KOPT-K1 (cell line): ENCODE data around the gene HOXB3.

Experiments used
- H3K27ac ChIP-seq: fragments of 200-600 bp; sonication (generic); 2 replicates; pipeline ENCODE4 v1.5.1; 2016; ENCODE audit warnings: antibody characterized with exemption, mild to moderate bottlenecking, low read depth, low read length; ENCODE audit not compliant: poor library complexity, severe bottlenecking
- H3K36me3 ChIP-seq: fragments of 200-600 bp; sonication (generic); 2 replicates; pipeline ENCODE4 v1.5.1; 2017; ENCODE audit warnings: antibody characterized with exemption, mild to moderate bottlenecking, low read length, moderate library complexity; ENCODE audit not compliant: insufficient read depth
- H3K9me3 ChIP-seq: fragments of 200-600 bp; sonication (generic); 2 replicates; pipeline ENCODE4 v1.5.1; 2017; ENCODE audit warnings: antibody characterized with exemption, low read length, mild to moderate bottlenecking; ENCODE audit not compliant: insufficient read depth, poor library complexity, severe bottlenecking

Gene HOXB3

DNA sequence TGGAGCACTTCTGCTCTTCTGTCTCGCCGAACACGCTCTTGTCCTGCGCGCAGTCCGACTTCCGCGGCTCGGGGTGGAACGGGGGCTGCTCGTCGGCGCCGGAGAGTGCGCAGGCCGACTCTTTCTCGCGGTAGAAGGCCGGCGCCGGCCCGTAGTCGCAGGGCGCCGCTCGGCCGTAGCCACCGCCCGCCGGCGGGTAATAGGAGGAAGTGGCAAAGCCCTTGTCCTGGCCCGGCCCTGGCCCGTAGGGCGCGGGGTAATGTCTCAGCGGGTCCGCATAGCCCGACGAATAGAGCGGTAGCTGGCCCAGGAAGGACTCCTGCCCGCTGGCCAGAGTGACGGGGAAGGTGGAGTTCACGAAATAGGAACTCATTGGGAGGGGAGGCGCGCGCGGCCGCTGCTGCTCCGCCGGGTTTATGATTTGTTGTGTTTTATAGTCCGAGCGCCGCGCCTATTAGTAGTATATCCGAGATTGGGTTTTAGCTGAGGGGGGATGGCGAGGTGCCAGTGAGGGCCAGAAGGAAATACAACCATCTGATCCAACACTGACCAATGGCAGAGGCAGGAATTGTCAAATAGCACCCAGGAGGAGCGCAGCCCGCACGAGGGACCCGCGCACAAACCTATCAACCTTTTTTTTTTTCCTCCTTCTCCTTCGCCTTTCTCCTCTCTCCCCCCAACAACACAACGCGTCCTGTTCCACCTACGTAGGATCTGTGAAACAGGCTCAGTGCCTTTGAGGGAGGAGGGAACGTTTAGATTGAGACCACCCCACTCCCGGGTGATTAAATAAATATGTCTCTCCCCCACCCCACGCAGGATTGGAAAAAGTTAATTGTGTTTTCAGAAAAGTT is 8.0 kb upstream of the HOXB3 start:
- no peaks in the 10 kb centered on the region for H3K9me3 ChIP-seq
- H3K27ac ChIP-seq: no peak overlapping the region
- H3K36me3 ChIP-seq: no peaks in the 10 kb centered on the region

GRCh38 chr17:48597528-48597777 is 7.4 kb upstream of the HOXB3 start:
- no peak overlapping the region for H3K27ac ChIP-seq
- H3K36me3 ChIP-seq: no peaks in the 10 kb centered on the region
- no peaks in the 10 kb centered on the region for H3K9me3 ChIP-seq

DNA sequence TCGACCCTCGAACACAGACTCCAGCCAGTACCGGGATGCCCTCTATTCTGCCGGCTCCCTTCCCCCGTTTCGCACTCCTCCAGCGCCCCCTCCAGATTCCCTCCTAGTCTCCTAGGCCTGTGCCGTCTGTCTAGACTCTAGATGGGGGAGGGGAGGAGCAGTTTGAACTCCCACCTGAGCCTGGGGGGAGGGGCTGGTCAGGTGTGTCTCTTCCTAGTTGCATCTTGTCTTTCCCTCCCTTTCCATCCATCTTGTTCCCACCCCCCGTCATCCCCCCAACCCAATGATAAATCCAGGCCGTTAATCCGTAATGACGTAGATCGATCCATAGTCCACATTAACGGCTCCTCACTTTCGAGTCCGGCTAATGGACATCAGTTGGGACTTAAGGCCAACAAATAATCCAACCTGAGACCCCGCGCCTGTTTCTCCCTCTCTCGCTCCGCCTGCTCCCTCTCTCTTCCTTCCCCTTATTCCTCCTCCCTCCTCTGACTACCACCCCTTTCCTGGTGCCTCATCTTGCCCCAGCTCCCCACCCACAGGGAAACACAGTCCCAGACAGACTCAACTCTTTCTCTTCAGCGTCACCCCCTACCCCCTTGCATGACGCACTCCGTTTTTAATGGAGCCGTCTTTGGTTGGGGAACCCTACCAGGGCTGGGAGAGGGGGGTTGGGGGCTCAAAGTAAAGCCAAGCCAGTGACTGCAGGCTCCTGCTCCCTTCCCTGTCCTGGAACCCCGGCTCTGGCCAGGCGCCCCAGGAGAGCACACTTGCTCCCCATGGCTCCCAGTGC is 6.9 kb upstream of the HOXB3 start:
- Histone ChIP-seq H3K9me3 (no peaks in the 10 kb centered on the region), H3K27ac (no peak overlapping the region), H3K36me3 (no peaks in the 10 kb centered on the region)

- H3K27ac ChIP-seq: no peak overlapping the region
- H3K9me3 ChIP-seq: no peaks in the 10 kb centered on the region
- no peaks in the 10 kb centered on the region for H3K36me3 ChIP-seq
These were observed 6.1 kb upstream of the HOXB3 start for GRCh38 chr17:48596000-48596734.

GRCh38 chr17:48595278-48595999 is 5.4 kb upstream of the HOXB3 start:
- Histone ChIP-seq H3K27ac (no peak overlapping the region), H3K9me3 (no peaks in the 10 kb centered on the region), H3K36me3 (no peaks in the 10 kb centered on the region)

DNA sequence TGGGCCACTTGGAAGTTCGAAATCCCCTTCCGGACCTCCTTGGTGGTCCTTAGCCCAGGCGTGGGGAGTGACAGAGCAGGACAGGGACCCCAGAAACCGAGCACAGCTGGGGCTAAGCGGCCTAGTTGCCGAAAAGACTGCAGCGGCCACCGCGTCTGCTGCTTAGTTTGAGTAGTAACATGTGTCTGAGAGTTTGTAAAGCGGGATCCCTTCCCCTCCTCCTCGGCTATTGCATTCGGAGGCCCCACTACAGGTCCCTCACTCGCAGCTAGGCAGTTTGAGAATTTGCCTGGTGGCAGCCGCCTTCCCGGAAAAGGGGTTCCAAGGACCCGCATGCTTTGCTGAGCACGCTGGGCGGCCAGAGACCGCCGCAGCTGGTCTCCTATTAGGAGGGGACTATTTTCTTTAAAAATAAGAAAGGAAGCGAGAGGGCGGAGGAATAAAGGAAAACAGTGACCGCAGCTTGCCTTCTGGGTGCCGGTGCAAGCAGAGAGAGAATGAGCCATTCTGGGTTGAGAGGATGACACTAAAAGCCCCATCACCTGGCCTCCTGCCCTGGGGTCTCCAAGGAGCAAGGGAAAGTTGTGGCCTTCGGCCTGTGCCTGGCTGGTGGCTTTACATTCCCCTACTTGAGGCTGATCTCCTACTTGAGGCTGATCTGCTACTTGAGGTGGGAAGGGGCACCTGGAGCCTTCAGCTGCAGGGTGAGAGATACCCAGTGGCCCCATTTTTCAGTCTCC is 4.7 kb upstream of the HOXB3 start:
- Histone ChIP-seq H3K27ac (no peak overlapping the region), H3K9me3 (no peaks in the 10 kb centered on the region)

GRCh38 chr17:48593840-48594537 is 3.9 kb upstream of the HOXB3 start:
- Histone ChIP-seq H3K36me3 (no peaks in the 10 kb centered on the region), H3K27ac (no peak overlapping the region), H3K9me3 (no peaks in the 10 kb centered on the region)

More for the DNA sequence above, 4.7 kb upstream of the HOXB3 start:
- no peaks in the 10 kb centered on the region for H3K36me3 ChIP-seq

DNA sequence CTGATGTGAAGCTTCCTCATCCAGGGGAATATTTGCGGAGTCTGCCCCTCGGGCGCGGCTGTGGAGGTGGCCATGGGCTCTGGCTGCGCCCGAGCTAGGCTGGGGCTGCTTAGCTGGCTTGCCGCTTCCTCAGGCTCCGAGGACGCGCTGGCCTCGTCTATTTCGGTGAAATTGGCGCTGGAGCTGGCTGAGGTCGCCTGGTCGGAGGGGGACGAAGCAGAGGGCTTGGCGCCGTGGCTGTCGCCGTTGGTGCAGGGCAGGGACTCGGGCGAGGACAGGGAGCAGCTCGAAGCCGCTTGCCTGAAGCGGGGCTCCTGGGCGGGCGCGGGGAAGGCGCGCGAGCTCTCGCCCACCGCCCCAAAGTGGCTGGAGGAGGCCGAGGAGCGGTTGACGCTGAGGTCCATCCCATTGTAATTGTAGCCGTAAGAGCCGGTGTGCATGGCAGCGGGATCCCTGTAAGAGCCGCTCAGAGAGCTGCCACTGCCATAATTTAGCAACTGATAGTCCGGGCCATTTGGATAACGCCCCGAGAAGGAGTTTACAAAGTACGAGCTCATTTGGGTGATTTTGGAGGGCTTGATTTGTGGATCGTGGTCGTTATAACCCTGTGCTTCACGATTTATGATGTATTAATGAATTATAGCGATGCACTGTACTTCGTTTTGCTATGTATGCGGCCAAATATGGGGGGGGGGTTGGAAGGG is 3.2 kb upstream of the HOXB3 start, which contains the start of gene HOXB5:
Gene HOXB5 (minus strand): TSS at position 654 of the 704 bp plus-strand sequence. CDS start 97 bp downstream, at position 557.
- Histone ChIP-seq H3K36me3 (no peaks in the 10 kb centered on the region), H3K27ac (no peak within 1 kb of the TSS), H3K9me3 (no peaks in the 10 kb centered on the region)

DNA sequence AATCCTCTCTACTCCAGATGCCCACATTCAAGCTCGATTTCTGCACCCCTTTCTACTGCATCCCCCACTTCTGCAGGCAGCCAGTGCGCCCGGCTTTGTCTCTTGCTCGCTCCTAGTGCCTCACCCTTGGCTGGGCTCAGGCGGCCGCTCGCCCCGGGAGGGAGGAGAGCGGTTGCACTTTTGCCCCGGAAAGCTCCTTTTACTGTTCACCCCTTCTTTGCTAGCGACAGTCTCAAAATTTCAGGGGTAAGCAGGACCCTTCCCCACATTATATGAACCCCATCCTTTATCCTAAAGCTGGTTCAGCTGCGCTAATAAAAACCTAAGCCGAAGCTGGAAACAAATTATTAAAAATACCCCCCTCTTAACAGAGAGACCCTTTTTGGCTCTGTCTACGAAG is 2.5 kb upstream of the HOXB3 start:
- H3K36me3 ChIP-seq: no peaks in the 10 kb centered on the region
- no peaks in the 10 kb centered on the region for H3K9me3 ChIP-seq
- H3K27ac ChIP-seq: no peak overlapping the region

DNA sequence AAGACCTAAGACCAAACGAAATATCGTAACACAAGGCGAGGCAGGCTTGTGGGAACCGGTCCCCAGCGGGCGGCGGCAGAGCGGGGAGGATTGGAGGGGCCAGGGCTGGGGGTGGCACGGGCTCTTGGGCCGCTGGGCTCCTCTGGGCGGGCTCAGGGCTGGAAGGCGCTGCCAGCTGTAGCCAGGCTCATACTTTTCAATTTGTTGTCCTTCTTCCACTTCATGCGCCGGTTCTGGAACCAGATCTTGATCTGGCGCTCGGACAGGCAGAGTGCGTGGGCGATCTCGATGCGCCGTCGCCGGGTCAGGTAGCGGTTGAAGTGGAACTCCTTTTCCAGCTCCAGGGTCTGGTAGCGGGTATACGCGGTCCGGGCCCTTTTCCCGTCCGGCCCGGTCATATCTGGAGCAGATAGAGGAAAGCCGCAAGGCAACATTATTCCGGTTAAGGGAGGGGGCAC is 2.0 kb upstream of the HOXB3 start:
- Histone ChIP-seq H3K9me3 (no peaks in the 10 kb centered on the region), H3K36me3 (no peaks in the 10 kb centered on the region), H3K27ac (no peak overlapping the region)

DNA sequence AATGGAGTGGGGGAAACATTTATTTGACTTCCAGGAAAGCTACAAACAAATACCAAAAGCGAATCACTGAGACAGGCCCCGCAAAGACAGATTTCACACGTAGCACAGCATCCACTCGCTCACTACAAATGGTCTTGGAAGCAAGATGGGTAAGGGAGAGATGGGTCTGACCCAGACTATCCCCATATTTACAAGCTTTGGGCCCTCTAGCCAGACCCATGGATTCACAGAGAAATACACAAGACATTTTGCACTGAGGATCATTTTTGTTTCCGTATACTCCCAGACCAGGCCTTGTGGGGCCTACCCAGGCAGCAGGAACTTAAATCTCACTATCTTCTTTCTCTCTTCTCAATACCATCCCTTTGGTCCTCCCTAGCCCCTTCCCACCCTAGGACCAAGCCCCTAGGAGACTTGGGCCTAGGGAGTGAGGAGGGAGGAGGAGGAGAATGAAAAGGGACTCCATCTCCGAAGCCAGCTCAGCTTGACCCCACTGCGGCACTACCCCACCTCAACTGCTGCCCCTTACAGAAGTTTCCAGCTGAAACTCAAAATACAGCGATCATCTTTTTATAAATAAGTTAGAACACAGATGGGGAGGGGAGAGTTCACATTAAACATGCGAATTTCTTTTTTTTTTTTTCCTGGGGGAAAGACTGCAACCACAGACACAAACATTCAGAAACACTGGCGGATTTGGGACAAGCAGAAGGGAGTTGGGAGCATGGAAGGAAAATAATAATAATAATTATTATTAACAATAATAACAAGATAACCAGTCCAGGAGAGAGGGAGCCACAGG is 1.4 kb upstream of the HOXB3 start:
- H3K36me3 ChIP-seq: no peaks in the 10 kb centered on the region
- no peaks in the 10 kb centered on the region for H3K9me3 ChIP-seq
- no peak overlapping the region for H3K27ac ChIP-seq

GRCh38 chr17:48590607-48591161 is 643 bp upstream of the HOXB3 start:
- H3K9me3 ChIP-seq: no peaks in the 10 kb centered on the region
- no peak overlapping the region for H3K27ac ChIP-seq
- H3K36me3 ChIP-seq: no peaks in the 10 kb centered on the region
